Trophoblast cell (in vitro differentiated cells and primary cell): ENCODE data around the gene KIAA1210.

ENCODE experiments used
- DNase-seq, 2 donors: peaks; one replicate each; pipeline ENCODE4 v3.0.0-alpha.2; 2016
- H2AFZ ChIP-seq: 2 replicates; pipeline ENCODE4 v1.6.1; 2013; ENCODE audit warnings: low read length, moderate library complexity, mild to moderate bottlenecking; ENCODE audit not compliant: insufficient read depth, poor library complexity
- H2AK5ac ChIP-seq: 2 replicates; pipeline ENCODE4 v1.6.1; 2013; ENCODE audit warnings: mild to moderate bottlenecking, low read length
- H2BK120ac ChIP-seq: 2 replicates; pipeline ENCODE4 v1.6.1; 2013; ENCODE audit warnings: low read length, mild to moderate bottlenecking, moderate library complexity; ENCODE audit not compliant: insufficient read depth, poor library complexity
- H2BK12ac ChIP-seq: 2 replicates; pipeline ENCODE4 v1.6.1; 2013; ENCODE audit warnings: mild to moderate bottlenecking, low read length, moderate library complexity
- H2BK5ac ChIP-seq: 2 replicates; pipeline ENCODE4 v1.6.1; 2013; ENCODE audit warnings: low read length, low read depth, moderate library complexity, mild to moderate bottlenecking; ENCODE audit not compliant: poor library complexity
- H3K14ac ChIP-seq: 2 replicates; pipeline ENCODE4 v1.6.1; 2013; ENCODE audit warnings: mild to moderate bottlenecking, low read length
- H3K18ac ChIP-seq: 2 replicates; pipeline ENCODE4 v1.6.1; 2013; ENCODE audit warnings: mild to moderate bottlenecking, low read length
- H3K23ac ChIP-seq: 2 replicates; pipeline ENCODE4 v1.6.1; 2013; ENCODE audit warnings: low read length
- H3K27ac ChIP-seq: 2 replicates; pipeline ENCODE4 v1.5.1; 2013; ENCODE audit warnings: low read depth, mild to moderate bottlenecking, inconsistent platforms, low read length, moderate library complexity
- H3K27me3 ChIP-seq: 2 replicates; pipeline ENCODE4 v1.6.1; 2013; ENCODE audit warnings: inconsistent platforms, mild to moderate bottlenecking, low read length, moderate library complexity; ENCODE audit not compliant: insufficient read depth
- H3K36me3 ChIP-seq, 2 experiments: 1 replicate in 1 of 2; 2 replicates in 1 of 2; pipeline ENCODE4 v1.6.1; 2013; ENCODE audit warnings: low read length in 2 of 2, mild to moderate bottlenecking in 2 of 2, moderate library complexity in 1 of 2; ENCODE audit not compliant: insufficient read depth in 2 of 2, control insufficient read depth in 1 of 2
- H3K4ac ChIP-seq: 2 replicates; pipeline ENCODE4 v1.6.1; 2013; ENCODE audit warnings: low read depth, mild to moderate bottlenecking, low read length, moderate library complexity
- H3K4me1 ChIP-seq, 2 experiments: 1 replicate in 1 of 2; 2 replicates in 1 of 2; pipeline ENCODE4 v1.6.1; 2013; ENCODE audit warnings: low read length in 2 of 2, mild to moderate bottlenecking in 2 of 2, moderate library complexity in 1 of 2; ENCODE audit not compliant: insufficient read depth in 2 of 2, control insufficient read depth in 1 of 2
- H3K4me2 ChIP-seq: 2 replicates; pipeline ENCODE4 v1.6.1; 2013; ENCODE audit warnings: inconsistent platforms, mild to moderate bottlenecking, low read length, moderate library complexity
- H3K4me3 ChIP-seq: 2 replicates; pipeline ENCODE4 v1.5.1; 2013; ENCODE audit warnings: mild to moderate bottlenecking, low read depth, low read length, inconsistent platforms
- H3K79me1 ChIP-seq: one replicate; pipeline ENCODE4 v1.6.1; 2013; ENCODE audit warnings: low read length
- H3K79me2 ChIP-seq: 2 replicates; pipeline ENCODE4 v1.6.1; 2013; ENCODE audit warnings: low read length, mild to moderate bottlenecking; ENCODE audit not compliant: control insufficient read depth, insufficient read depth, poor library complexity
- H3K9ac ChIP-seq: 2 replicates; pipeline ENCODE4 v1.6.1; 2013; ENCODE audit warnings: mild to moderate bottlenecking, low read length
- H3K9me3 ChIP-seq: 2 replicates; pipeline ENCODE4 v1.6.1; 2013; ENCODE audit warnings: low read depth, mild to moderate bottlenecking, control low read depth, inconsistent platforms, low read length; ENCODE audit not compliant: insufficient read depth
- H4K12ac ChIP-seq: 2 replicates; pipeline ENCODE4 v1.6.1; 2013; ENCODE audit warnings: low read depth, mild to moderate bottlenecking, low read length, moderate library complexity
- H4K8ac ChIP-seq: 2 replicates; pipeline ENCODE4 v1.6.1; 2013; ENCODE audit warnings: low read depth, mild to moderate bottlenecking, low read length, moderate library complexity
- H4K91ac ChIP-seq: one replicate; pipeline ENCODE4 v1.6.1; 2013; ENCODE audit warnings: low read depth, mild to moderate bottlenecking, low read length, moderate library complexity
- WGBS: extraction: QIAGEN DNeasy Blood & Tissue Kit; methylation state at CpG from one replicate; pipeline ENCODE4 v1.1.7; 2013; ENCODE audit warnings: missing lambda C conversion rate; ENCODE audit not compliant: insufficient read length, insufficient coverage; ENCODE audit errors: extremely low coverage; 5-methylcytosine and 5-hydroxymethylcytosine counted together

Gene KIAA1210

GRCh38 chrX:119158226-119158625 is 30.6 kb upstream of the KIAA1210 start:
- Histone ChIP-seq H3K18ac (no peak overlapping the region), H3K4ac (no peak overlapping the region), H3K27ac (no peak overlapping the region), H3K79me2 (no peaks in the 10 kb centered on the region), H3K4me3 (no peak overlapping the region), H3K9ac (no peak overlapping the region), H2BK120ac (no peak overlapping the region), H3K9me3 (no peaks in the 10 kb centered on the region), H2AK5ac (no peak overlapping the region), H4K8ac (no peak overlapping the region), H2BK5ac (no peak overlapping the region), H3K27me3 (no peaks in the 10 kb centered on the region), H3K14ac (no peak overlapping the region), H2AFZ (no peak overlapping the region), H4K12ac (no peak overlapping the region), H3K23ac (no peak overlapping the region), H2BK12ac (no peak overlapping the region), H3K4me1 (no peaks in the 10 kb centered on the region), H3K4me2 (no peak overlapping the region), H3K36me3 (no peaks in the 10 kb centered on the region), H4K91ac (no peak overlapping the region), H3K79me1 (no peaks in the 10 kb centered on the region)
- no CpG with 5 or more reads among the region's 3 CpGs for WGBS
- no peak for DNase-seq

DNA sequence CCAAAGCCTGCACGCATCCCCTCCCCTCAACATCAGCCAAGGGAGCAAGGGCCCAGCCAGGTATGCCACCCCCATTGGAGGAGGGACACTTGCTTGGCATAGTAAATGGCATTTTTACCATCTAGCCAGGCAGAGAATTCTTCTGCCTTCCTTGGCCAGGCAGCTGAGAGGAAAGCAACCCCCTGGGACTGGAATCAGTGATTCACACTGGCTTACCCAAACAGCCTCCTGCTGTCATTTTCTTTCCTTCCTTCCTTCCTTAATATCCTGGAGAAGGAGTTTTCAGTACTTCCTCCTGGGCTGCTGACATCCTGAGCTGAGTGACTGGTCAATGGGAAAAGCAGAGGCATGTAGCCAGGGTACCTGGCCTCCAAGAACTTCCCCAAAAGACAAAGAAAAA is 28.6 kb upstream of the KIAA1210 start:
- no peak overlapping the region for H2AK5ac ChIP-seq
- no peak overlapping the region for H3K18ac ChIP-seq
- H4K8ac ChIP-seq, result no peak overlapping the region
- no peak for DNase-seq
- H3K79me2 ChIP-seq, result no peaks in the 10 kb centered on the region
- no peak overlapping the region for H3K4me2 ChIP-seq
- no peak overlapping the region for H3K9ac ChIP-seq
- H3K27ac ChIP-seq, result no peak overlapping the region
- no peaks in the 10 kb centered on the region for H3K79me1 ChIP-seq
- no peak overlapping the region for H2BK120ac ChIP-seq
- H3K14ac ChIP-seq, result no peak overlapping the region
- no CpG with 5 or more reads among the region's 1 CpG for WGBS
- no peak overlapping the region for H4K91ac ChIP-seq
- H3K4ac ChIP-seq, result no peak overlapping the region
- no peak overlapping the region for H3K23ac ChIP-seq
- no peaks in the 10 kb centered on the region for H3K27me3 ChIP-seq
- H2AFZ ChIP-seq, result no peak overlapping the region
- H3K36me3 ChIP-seq, result no peaks in the 10 kb centered on the region
- H3K9me3 ChIP-seq, result no peaks in the 10 kb centered on the region
- no peaks in the 10 kb centered on the region for H3K4me1 ChIP-seq
- no peak overlapping the region for H2BK12ac ChIP-seq
- H4K12ac ChIP-seq, result no peak overlapping the region
- no peak overlapping the region for H2BK5ac ChIP-seq
- H3K4me3 ChIP-seq, result no peak overlapping the region

DNA sequence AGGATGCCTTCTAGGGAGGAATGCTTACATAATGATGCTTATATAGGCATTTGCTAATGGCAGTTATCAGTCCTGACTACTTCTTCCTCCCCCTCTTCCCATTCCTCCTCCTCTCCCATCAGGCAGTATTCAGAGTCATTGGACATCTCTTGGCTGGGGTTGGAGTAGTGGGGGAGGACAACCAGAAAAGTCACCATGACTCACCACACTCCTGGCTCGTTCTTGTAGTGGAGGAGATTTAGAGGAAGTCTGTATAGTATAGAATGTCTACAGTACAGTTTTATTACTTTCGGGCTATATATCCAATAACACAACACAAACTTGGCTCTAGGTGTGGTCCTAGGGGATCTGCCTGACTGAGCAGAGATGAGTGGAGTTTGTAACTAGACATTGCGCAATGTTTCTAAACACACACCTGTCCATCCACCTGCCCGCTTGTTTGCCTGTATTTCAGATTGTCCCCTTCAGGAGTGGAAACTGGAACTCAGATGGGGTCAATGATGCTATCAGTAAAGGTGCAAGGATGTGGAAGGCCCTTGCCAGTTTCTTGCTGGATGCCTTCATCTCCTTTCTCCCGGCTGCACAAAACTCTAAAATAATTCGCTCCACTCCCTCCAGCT is 27.9 kb upstream of the KIAA1210 start:
- H2BK120ac ChIP-seq, result no peak overlapping the region
- H3K14ac ChIP-seq, result no peak overlapping the region
- H3K18ac ChIP-seq, result no peak overlapping the region
- H4K91ac ChIP-seq, result no peak overlapping the region
- no peak overlapping the region for H3K27ac ChIP-seq
- no peaks in the 10 kb centered on the region for H3K79me2 ChIP-seq
- H3K4me3 ChIP-seq, result no peak overlapping the region
- H3K4ac ChIP-seq, result no peak overlapping the region
- no peak overlapping the region for H2BK12ac ChIP-seq
- H2AFZ ChIP-seq, result no peak overlapping the region
- H4K8ac ChIP-seq, result no peak overlapping the region
- H3K27me3 ChIP-seq, result no peaks in the 10 kb centered on the region
- no peak overlapping the region for H2BK5ac ChIP-seq
- no peaks in the 10 kb centered on the region for H3K4me1 ChIP-seq
- no peak overlapping the region for H2AK5ac ChIP-seq
- no peak overlapping the region for H3K9ac ChIP-seq
- no peak overlapping the region for H3K4me2 ChIP-seq
- no peak overlapping the region for H3K23ac ChIP-seq
- H3K36me3 ChIP-seq, result no peaks in the 10 kb centered on the region
- no peaks in the 10 kb centered on the region for H3K9me3 ChIP-seq
- no peaks in the 10 kb centered on the region for H3K79me1 ChIP-seq
- H4K12ac ChIP-seq, result no peak overlapping the region
- no peak for DNase-seq
- whole genome bisulfite sequencing, result no CpG with 5 or more reads among the region's 6 CpGs

DNA sequence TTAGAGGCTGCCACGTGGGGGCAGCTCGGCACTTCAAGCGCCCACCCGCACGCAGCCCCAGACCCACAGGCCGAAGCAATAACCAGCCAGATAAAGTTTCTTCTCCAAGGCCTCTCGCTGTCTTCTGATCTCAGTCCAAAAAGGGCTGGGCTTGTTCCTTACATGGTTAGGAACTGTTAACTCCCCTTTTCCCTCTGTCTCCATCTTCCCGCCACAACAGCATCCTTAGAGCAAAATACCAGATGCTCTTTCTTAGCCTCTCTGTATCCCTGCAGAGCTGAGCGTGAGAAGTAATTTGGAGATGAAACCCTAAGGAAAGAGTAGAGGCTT is 23.4 kb upstream of the KIAA1210 start:
- no CpG with 5 or more reads among the region's 9 CpGs for WGBS
- Histone ChIP-seq H3K4me1 (no peaks in the 10 kb centered on the region), H2BK12ac (no peak overlapping the region), H3K79me2 (no peaks in the 10 kb centered on the region), H2AK5ac (no peak overlapping the region), H2AFZ (no peak overlapping the region), H2BK120ac (no peak overlapping the region), H3K23ac (no peak overlapping the region), H3K27ac (no peak overlapping the region), H3K14ac (no peak overlapping the region), H3K4me3 (no peak overlapping the region), H3K36me3 (no peaks in the 10 kb centered on the region), H4K91ac (no peak overlapping the region), H3K18ac (no peak overlapping the region), H2BK5ac (no peak overlapping the region), H3K79me1 (no peaks in the 10 kb centered on the region), H3K4ac (no peak overlapping the region), H3K9ac (no peak overlapping the region), H4K12ac (no peak overlapping the region), H3K4me2 (no peak overlapping the region), H3K9me3 (no peaks in the 10 kb centered on the region), H4K8ac (no peak overlapping the region), H3K27me3 (no peaks in the 10 kb centered on the region)
- DNase-seq, result no peak
